Measurements from ENCODE around the gene KCNMB1.

GRCh38 chr5:170343177-170343576 is 46.0 kb downstream of the KCNMB1 start:
- no peak for TF ChIP-seq CTCF (IDR thresholded peaks at IDR 0.05)
- TF ChIP-seq POLR2A (IDR thresholded peaks at IDR 0.05) = no peak
